RWPE2 (cell line): ENCODE results near the gene VANGL2.

Source experiments
- ATAC-seq: fragments of 200-7000 bp; cut with Tn5 transposase; 3 replicates; pipeline ENCODE4 v1.9.1; 2021; ENCODE audit warnings: low read depth
- DNase-seq: peaks from one replicate; pipeline ENCODE4 v3.0.0-alpha.2; 2020; ENCODE audit warnings: low spot score
- H3K27ac ChIP-seq: fragments of 450-650 bp; 2 replicates; pipeline ENCODE4 v1.5.1; 2017; ENCODE audit warnings: mild to moderate bottlenecking; ENCODE audit not compliant: poor library complexity, severe bottlenecking
- H3K27me3 ChIP-seq: fragments of 250-450 bp; sonication (Bioruptor Pico); 2 replicates; pipeline ENCODE4 v1.5.1; 2021; ENCODE audit warnings: mild to moderate bottlenecking, moderate library complexity; ENCODE audit not compliant: insufficient read depth, poor library complexity, severe bottlenecking
- H3K36me3 ChIP-seq: fragments of 250-450 bp; sonication (Bioruptor Pico); 2 replicates; pipeline ENCODE4 v1.5.1; 2020; ENCODE audit warnings: low read depth, mild to moderate bottlenecking, moderate library complexity
- H3K4me1 ChIP-seq: fragments of 250-450 bp; sonication (Bioruptor Pico); 2 replicates; pipeline ENCODE4 v1.5.1; 2021; ENCODE audit warnings: mild to moderate bottlenecking, moderate library complexity; ENCODE audit not compliant: insufficient read depth, poor library complexity, severe bottlenecking
- H3K4me3 ChIP-seq: fragments of 250-450 bp; sonication (Bioruptor Pico); 2 replicates; pipeline ENCODE4 v1.5.1; 2021; ENCODE audit warnings: mild to moderate bottlenecking, moderate library complexity; ENCODE audit not compliant: severe bottlenecking
- H3K9me3 ChIP-seq: fragments of 250-450 bp; sonication (Bioruptor Pico); 2 replicates; pipeline ENCODE4 v1.5.1; 2021; ENCODE audit warnings: mild to moderate bottlenecking, moderate library complexity; ENCODE audit not compliant: severe bottlenecking
- TF ChIP-seq, protein P1 (sequence below): fragments of 450-650 bp; IDR thresholded peaks from one replicate; pipeline ENCODE4 v1.5.1; 2017; ENCODE audit warnings: mild to moderate bottlenecking, moderate library complexity; ENCODE audit not compliant: poor library complexity, severe bottlenecking

The VANGL2 gene

DNA sequence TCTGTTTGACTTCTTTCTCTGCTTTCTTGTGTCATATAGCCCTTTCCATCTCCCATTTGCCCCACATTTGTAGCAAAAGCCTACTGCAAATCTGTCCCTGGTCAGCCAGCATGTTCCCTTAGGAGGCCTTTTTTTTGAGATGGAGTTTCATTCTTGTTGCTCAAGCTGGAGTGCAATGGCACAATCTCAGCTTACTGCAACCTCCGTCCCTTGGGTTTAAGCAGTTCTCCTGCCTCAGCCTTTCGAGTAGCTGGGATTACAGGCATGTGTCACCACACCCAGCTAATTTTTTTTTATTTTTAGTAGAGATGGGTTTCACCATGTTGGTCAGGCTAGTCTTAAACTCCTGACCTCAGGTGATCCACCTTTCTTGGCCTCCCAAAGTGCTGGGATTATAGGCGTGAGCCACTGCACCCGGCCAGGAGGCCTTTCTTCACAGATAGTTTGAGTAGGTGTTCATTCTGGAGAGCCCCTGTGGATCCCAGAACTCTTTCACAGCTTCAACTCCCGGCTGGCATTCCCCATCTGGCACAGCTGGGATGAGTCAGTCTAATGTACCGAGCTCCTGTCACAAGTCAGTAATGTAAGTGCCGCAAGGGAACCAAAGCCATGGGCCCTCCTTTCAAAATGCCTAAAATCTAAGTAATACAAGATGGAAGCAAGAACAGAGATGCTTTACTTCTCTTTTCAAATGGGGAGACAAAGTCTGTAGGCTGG lies 42.9 kb upstream of the VANGL2 start:
- H3K4me1 ChIP-seq, result no peaks in the 10 kb centered on the region
- H3K4me3 ChIP-seq, result no peak overlapping the region
- ATAC-seq (no peak), DNase-seq (no peak)
- TF ChIP-seq, protein P1, sequence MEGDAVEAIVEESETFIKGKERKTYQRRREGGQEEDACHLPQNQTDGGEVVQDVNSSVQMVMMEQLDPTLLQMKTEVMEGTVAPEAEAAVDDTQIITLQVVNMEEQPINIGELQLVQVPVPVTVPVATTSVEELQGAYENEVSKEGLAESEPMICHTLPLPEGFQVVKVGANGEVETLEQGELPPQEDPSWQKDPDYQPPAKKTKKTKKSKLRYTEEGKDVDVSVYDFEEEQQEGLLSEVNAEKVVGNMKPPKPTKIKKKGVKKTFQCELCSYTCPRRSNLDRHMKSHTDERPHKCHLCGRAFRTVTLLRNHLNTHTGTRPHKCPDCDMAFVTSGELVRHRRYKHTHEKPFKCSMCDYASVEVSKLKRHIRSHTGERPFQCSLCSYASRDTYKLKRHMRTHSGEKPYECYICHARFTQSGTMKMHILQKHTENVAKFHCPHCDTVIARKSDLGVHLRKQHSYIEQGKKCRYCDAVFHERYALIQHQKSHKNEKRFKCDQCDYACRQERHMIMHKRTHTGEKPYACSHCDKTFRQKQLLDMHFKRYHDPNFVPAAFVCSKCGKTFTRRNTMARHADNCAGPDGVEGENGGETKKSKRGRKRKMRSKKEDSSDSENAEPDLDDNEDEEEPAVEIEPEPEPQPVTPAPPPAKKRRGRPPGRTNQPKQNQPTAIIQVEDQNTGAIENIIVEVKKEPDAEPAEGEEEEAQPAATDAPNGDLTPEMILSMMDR, result no peak
- H3K27me3 ChIP-seq, result no peaks in the 10 kb centered on the region
- peaks cover 60% of the 10 kb centered on the region for H3K36me3 ChIP-seq
- H3K9me3 ChIP-seq, result no peaks in the 10 kb centered on the region
- no peak overlapping the region for H3K27ac ChIP-seq

DNA sequence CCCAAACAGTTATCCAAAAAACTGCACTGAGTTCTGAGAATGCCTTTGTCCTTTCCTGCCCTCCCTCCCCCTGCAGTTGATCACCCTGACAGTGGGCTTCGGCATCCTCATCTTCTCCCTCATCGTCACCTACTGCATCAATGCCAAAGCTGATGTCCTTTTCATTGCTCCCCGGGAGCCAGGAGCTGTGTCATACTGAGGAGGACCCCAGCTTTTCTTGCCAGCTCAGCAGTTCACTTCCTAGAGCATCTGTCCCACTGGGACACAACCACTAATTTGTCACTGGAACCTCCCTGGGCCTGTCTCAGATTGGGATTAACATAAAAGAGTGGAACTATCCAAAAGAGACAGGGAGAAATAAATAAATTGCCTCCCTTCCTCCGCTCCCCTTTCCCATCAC lies 42.3 kb upstream of the VANGL2 start:
- H3K36me3 ChIP-seq, result peaks cover 54% of the 10 kb centered on the region
- ATAC-seq, result no peak

DNA sequence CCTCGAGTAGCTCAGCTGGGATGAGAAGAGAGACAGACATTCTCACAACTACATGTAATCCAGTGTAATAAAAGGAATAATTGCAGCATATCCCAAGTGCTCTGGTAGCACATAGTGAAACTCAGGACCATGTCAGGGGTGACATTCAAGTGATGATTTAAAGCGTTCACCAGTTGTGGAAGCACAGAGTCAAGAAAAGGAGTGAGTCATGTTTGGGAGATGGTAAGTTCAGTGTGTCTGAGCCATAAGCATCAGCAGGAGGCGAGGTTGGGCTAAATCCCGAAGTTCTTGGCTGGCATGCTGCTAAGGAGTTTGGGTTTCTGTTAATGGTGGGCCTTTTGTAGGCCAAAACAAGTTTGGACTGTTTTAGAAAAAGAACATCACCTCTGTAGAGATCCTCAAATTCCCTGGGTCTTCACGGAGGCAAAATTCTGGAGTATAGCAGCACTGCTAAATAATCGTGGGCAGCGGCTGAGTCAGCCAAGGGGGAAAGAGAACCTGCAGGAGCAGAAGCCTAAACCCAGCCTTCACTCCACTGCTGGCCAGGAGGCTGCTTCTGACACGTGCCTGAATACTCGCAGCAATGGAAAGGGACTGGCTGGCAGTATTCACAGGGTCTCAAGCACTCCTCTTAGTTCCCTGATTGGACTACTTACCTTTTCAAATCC lies 40.7 kb upstream of the VANGL2 start:
- Histone ChIP-seq H3K36me3 (peaks cover 37% of the 10 kb centered on the region), H3K4me3 (no peak overlapping the region), H3K9me3 (no peaks in the 10 kb centered on the region), H3K27ac (no peak overlapping the region), H3K27me3 (no peaks in the 10 kb centered on the region), H3K4me1 (no peaks in the 10 kb centered on the region)
- no peak for DNase-seq
- TF ChIP-seq, protein P1, result no peak
- no peak for ATAC-seq

More for the DNA sequence above, 42.3 kb upstream of the VANGL2 start:
- Histone ChIP-seq H3K4me1 (no peaks in the 10 kb centered on the region), H3K27me3 (no peaks in the 10 kb centered on the region), H3K4me3 (no peak overlapping the region), H3K27ac (no peak overlapping the region), H3K9me3 (no peaks in the 10 kb centered on the region)
- DNase-seq, result no peak
- TF ChIP-seq, protein P1, result no peak

DNA sequence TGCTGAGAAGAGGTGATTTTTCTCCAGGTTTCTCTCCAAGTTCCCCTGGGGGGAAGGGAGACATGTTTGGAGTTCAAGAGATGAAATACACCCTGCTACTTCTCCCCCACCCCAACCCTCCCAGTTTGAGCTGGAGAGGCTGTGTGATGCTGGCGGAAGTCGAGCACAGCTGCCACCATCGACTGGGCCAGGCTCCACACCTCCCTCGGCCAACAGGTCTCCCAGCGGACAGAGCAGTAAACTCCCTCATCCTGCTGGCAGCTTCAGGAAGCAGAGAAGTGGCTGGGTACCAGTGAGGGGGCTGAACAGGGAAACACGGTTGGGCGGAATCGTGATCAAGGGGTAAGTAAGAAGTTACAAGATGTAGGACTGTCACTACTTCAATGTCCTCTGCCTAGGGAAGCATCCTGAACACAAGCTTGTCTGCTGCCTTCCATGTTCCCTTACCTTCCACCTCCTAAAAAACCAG lies 40.1 kb upstream of the VANGL2 start:
- no peak for ATAC-seq
- no peaks in the 10 kb centered on the region for H3K9me3 ChIP-seq
- TF ChIP-seq, protein P1, result no peak
- H3K4me3 ChIP-seq, result no peak overlapping the region
- H3K36me3 ChIP-seq, result peaks cover 32% of the 10 kb centered on the region
- H3K4me1 ChIP-seq, result no peaks in the 10 kb centered on the region
- no peak overlapping the region for H3K27ac ChIP-seq
- no peak for DNase-seq
- H3K27me3 ChIP-seq, result no peaks in the 10 kb centered on the region

DNA sequence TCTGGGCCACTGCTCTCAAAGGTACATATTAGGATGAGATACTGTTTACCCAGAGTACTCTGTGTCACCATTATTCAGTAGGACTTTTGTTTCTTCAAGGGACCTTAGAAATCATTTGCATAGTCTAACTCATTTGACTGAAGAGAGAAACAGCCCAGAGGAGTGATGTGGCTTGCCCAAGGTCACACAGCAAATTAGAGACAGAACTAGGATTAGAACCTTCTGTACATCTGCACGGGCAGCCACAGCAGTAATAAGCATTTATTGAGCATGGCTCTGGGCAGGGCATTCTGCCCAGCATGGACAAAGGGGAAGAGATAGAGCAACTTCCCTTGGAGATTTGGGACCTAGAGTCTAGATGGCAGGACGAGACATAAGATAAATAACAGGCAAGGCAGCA lies 39.2 kb upstream of the VANGL2 start:
- no peak for ATAC-seq
- DNase-seq, result no peak
- no peak overlapping the region for H3K27ac ChIP-seq

More for the DNA sequence above, 39.2 kb upstream of the VANGL2 start:
- TF ChIP-seq, protein P1, result no peak
- no peak overlapping the region for H3K4me3 ChIP-seq
- H3K36me3 ChIP-seq, result peaks cover 22% of the 10 kb centered on the region
- H3K27me3 ChIP-seq, result no peaks in the 10 kb centered on the region
- no peaks in the 10 kb centered on the region for H3K9me3 ChIP-seq
- H3K4me1 ChIP-seq, result no peaks in the 10 kb centered on the region
